Vagina (tissue), 2 donors: Measurements from ENCODE around the gene SCIN. TPM values are rescaled to one million over a fixed set of nuclear protein-coding genes. Genes with fewer than 3 reads are reported as not detected.
"Not testable (repeated sequence)": the region's sequence is repeated elsewhere in the genome, so short reads cannot be mapped to it uniquely, and the experiment has no call there.

Experiments
- DNase-seq, 2 donors: peaks; one replicate each; pipeline ENCODE4 v3.0.0-alpha.2; 2017; ENCODE audit errors: extremely low spot score in 2 of 2
- H3K27ac ChIP-seq: fragments of 200-600 bp; sonication (generic); one replicate; pipeline ENCODE4 v1.5.1; 2019
- H3K27me3 ChIP-seq: fragments of 200-600 bp; sonication (generic); one replicate; pipeline ENCODE4 v1.5.1; 2019
- H3K36me3 ChIP-seq, 2 donors: fragments of 200-600 bp; sonication (generic); one replicate each; pipeline ENCODE4 v1.5.1; 2017 to 2019
- H3K4me1 ChIP-seq: fragments of 200-600 bp; sonication (generic); one replicate; pipeline ENCODE4 v1.5.1; 2019
- H3K4me3 ChIP-seq, 2 donors: fragments of 200-600 bp; sonication (generic); 1 replicate in 1 of 2; 2 replicates in 1 of 2; pipeline ENCODE4 v1.5.1; 2016 to 2019
- H3K9me3 ChIP-seq: fragments of 200-600 bp; sonication (generic); one replicate; pipeline ENCODE4 v1.5.1; 2019
- POLR2A ChIP-seq, 2 donors: fragments of 450-650 bp; IDR thresholded peaks; one replicate each; pipeline ENCODE4 v1.6.1; 2017; ENCODE audit warnings: antibody characterized with exemption in 2 of 2, mild to moderate bottlenecking in 2 of 2, moderate library complexity in 2 of 2
- POLR2AphosphoS5 ChIP-seq, 2 donors: sonication (generic); formaldehyde crosslinking; IDR thresholded peaks; one replicate each; pipeline ENCODE4 v1.9.0; 2017; ENCODE audit warnings: antibody characterized with exemption in 2 of 2, mild to moderate bottlenecking in 2 of 2, low read depth in 1 of 2; ENCODE audit not compliant: insufficient read depth in 1 of 2
- intact Hi-C: fragments of 100-400 bp; cut with DNase I; formaldehyde crosslinking; loops from one replicate; pipeline ENCODE4 v1.15.1; 2023
- total RNA-seq: library from RNA; depleted of rRNA; stranded (reverse); fragments of >200 nt; gene quantifications from one replicate; pipeline ENCODE4 v1.2.3, GENCODE V29; 2016
- TF ChIP-seq, protein P1 (sequence below), 3 experiments: fragments of 450-650 bp in 2 of 3; fragments of 200-600 bp in 1 of 3; sonication (generic) in 1 of 3; IDR thresholded peaks; one replicate each; pipeline ENCODE4 v1.5.1; 2017 to 2019; ENCODE audit warnings: antibody characterized with exemption in 3 of 3, mild to moderate bottlenecking in 2 of 3, moderate library complexity in 2 of 3

The SCIN gene
- total RNA-seq, 1 donor from 2014 or later = 0.74 TPM

- no peaks in the 10 kb centered on the region for H3K27me3 ChIP-seq
- no peak for DNase-seq
- no peaks in the 10 kb centered on the region for H3K9me3 ChIP-seq
- peak overlapping the region; percentile 8 for H3K27ac ChIP-seq
- H3K4me1 ChIP-seq = no peaks in the 10 kb centered on the region
- peak overlapping the region in 1 of 2 donors; percentile 88 for H3K4me3 ChIP-seq
- TF ChIP-seq, protein P1, sequence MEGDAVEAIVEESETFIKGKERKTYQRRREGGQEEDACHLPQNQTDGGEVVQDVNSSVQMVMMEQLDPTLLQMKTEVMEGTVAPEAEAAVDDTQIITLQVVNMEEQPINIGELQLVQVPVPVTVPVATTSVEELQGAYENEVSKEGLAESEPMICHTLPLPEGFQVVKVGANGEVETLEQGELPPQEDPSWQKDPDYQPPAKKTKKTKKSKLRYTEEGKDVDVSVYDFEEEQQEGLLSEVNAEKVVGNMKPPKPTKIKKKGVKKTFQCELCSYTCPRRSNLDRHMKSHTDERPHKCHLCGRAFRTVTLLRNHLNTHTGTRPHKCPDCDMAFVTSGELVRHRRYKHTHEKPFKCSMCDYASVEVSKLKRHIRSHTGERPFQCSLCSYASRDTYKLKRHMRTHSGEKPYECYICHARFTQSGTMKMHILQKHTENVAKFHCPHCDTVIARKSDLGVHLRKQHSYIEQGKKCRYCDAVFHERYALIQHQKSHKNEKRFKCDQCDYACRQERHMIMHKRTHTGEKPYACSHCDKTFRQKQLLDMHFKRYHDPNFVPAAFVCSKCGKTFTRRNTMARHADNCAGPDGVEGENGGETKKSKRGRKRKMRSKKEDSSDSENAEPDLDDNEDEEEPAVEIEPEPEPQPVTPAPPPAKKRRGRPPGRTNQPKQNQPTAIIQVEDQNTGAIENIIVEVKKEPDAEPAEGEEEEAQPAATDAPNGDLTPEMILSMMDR (IDR thresholded peaks at IDR 0.05) = no peak
- TF ChIP-seq POLR2A (IDR thresholded peaks at IDR 0.05) (no peak), POLR2AphosphoS5 (IDR thresholded peaks at IDR 0.05; ENCODE audit: insufficient read depth in 1 of 2, low read depth in 1 of 2) (no peak)
- no peaks in the 10 kb centered on the region for H3K36me3 ChIP-seq
- intact Hi-C loops = no loop called here
Observed at GRCh38 chr7:12690041-12690878, 119.7 kb downstream of the SCIN start.

DNA sequence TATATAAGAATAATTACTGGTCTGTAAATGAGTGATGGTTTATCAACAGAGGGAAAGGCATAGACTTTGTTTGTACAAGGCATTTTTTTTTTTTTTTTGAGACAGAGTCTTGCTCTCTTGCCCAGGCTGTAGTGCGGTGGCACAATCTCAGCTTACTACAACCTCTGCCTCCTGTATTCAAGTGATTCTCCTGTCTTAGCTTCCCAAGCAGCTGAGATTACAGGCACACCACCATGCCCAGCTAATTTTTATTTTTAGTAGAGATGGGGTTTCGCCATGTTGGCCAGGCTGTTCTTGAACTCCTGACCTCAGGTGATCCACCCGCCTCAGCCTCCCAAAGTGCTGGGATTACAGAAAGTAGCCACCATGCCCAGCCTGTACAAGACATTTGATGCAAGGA is 120.9 kb downstream of the SCIN start:
- H3K4me1 ChIP-seq, H3K36me3 ChIP-seq, DNase-seq, H3K9me3 ChIP-seq, H3K27ac ChIP-seq, intact Hi-C loops, H3K27me3 ChIP-seq: not testable (repeated sequence)
- H3K4me3 ChIP-seq = peak overlapping the region in 1 of 2 donors; percentile 88

GRCh38 chr7:12692035-12692434 is 121.5 kb downstream of the SCIN start:
- H3K36me3 ChIP-seq = no peaks in the 10 kb centered on the region
- intact Hi-C loops = no loop called here
- DNase-seq = no peak
- TF ChIP-seq, protein P1 (IDR thresholded peaks at IDR 0.05) = no peak
- TF ChIP-seq POLR2A (IDR thresholded peaks at IDR 0.05) (no peak), POLR2AphosphoS5 (IDR thresholded peaks at IDR 0.05; ENCODE audit: insufficient read depth in 1 of 2, low read depth in 1 of 2) (no peak)
- H3K4me1 ChIP-seq = no peaks in the 10 kb centered on the region
- H3K27ac ChIP-seq = no peak overlapping the region
- peak overlapping the region in 1 of 2 donors; percentile 88 for H3K4me3 ChIP-seq
- H3K27me3 ChIP-seq = no peaks in the 10 kb centered on the region
- H3K9me3 ChIP-seq = no peaks in the 10 kb centered on the region

GRCh38 chr7:12692479-12693259 is 122.1 kb downstream of the SCIN start:
- Histone ChIP-seq H3K4me1 (no peaks in the 10 kb centered on the region), H3K9me3 (no peaks in the 10 kb centered on the region), H3K4me3 (no peak overlapping the region), H3K27ac (no peak overlapping the region), H3K36me3 (no peaks in the 10 kb centered on the region), H3K27me3 (no peaks in the 10 kb centered on the region)
- intact Hi-C loops = no loop called here
- no peak for DNase-seq
- TF ChIP-seq POLR2A (IDR thresholded peaks at IDR 0.05) = no peak
- TF ChIP-seq, protein P1 (IDR thresholded peaks at IDR 0.05) = no peak
- TF ChIP-seq POLR2AphosphoS5 (IDR thresholded peaks at IDR 0.05; ENCODE audit: insufficient read depth in 1 of 2, low read depth in 1 of 2) = no peak

GRCh38 chr7:12694817-12695216 is 124.3 kb downstream of the SCIN start:
- no peak overlapping the region for H3K4me3 ChIP-seq
- H3K27ac ChIP-seq = no peak overlapping the region
- TF ChIP-seq POLR2A (IDR thresholded peaks at IDR 0.05) (no peak), POLR2AphosphoS5 (IDR thresholded peaks at IDR 0.05; ENCODE audit: insufficient read depth in 1 of 2, low read depth in 1 of 2) (no peak)
- TF ChIP-seq, protein P1 (IDR thresholded peaks at IDR 0.05) = no peak
- no peaks in the 10 kb centered on the region for H3K27me3 ChIP-seq
- H3K36me3 ChIP-seq = no peaks in the 10 kb centered on the region
- H3K4me1 ChIP-seq = no peaks in the 10 kb centered on the region
- H3K9me3 ChIP-seq = no peaks in the 10 kb centered on the region
- no peak for DNase-seq
- intact Hi-C loops = no loop called here
